Activated CD8-positive, alpha-beta memory T cell treated with anti-CD3 and anti-CD28 coated beads for 4 hours (primary cell): Measurements from ENCODE around the gene LEUTX.
"Not testable (repeated sequence)": the region's sequence is repeated elsewhere in the genome, so short reads cannot be mapped to it uniquely, and the experiment has no call there.

ENCODE experiments used
- DNase-seq, 2 donors: peaks; one replicate each; pipeline ENCODE4 v3.0.0-alpha.2; 2020; ENCODE audit warnings: low read depth in 2 of 2

Gene LEUTX

GRCh38 chr19:39780894-39781293 is 2.2 kb downstream of the LEUTX start:
- no peak for DNase-seq

- no peak for DNase-seq
Measured at GRCh38 chr19:39788244-39788643, 9.6 kb downstream of the LEUTX start.

DNA sequence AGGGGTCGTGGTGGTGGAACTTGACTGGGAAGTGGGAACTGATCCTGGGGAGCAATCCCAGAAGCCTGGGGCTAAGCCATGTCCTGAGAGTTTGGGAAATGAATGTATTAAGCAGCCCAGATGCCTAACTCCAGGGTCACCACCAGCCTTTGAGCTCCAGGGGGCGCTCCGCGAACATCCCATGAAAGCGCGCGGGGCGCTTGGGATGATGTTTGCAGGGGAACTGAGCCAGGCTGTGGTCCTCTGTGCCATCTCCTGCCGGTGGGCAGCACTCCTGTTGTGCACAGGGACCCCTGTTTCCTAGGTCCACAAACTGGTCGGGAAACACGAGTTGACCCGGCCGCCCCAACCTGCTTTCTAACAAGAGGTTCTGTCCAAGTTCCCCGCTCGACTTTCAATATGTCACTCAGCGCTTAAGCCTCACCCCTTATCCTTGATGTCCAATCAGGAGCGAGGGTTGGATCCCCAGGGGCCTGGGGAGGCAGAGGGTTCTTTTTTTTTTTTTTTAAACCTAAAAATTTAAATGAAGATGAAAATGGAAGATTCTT is 14.4 kb downstream of the LEUTX start:
- DNase-seq: peak; percentile 43 to 44

DNA sequence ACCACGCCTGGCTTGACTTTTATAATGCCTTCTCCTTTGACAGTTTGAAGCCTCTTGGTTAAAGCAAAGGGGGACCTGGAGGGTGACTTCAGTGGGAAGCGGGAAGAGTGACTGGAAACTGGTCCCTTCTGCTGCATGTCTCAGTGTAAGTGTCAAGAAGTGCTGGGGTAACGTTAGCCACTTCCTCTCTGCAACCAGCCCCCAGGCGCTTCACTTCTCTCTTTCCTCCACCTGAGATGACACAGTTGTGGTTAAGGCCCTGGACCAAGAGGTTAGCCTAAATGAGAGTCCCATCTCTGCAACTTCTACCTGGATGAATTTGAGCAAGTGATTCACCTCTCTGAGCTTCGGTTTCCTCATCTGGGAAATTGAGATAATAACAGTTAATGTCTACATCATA is 16.3 kb downstream of the LEUTX start:
- no peak for DNase-seq

DNA sequence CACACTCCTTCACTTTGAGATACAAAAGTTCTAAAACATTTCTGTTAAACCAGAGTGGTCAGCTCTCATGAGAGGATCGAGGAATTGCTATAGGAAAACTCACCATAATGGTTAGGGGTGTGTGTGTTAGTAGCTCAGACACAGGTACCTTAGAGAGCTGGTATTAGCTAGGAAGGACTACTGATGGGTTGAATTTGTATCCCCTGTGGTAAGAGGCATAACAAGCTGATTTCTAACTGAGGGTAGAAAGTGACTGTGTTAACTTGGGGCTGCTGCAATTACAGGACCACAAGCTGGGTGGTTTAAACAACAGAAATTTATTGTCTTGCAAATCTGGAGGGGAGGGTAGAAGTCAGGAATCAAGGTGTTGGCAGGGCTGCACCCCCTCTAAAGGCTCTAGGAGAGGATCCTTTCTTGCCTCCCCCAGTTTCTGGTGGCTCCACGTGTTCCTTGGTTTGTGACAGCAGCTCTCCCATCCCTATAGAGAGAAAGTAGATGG is 17.4 kb downstream of the LEUTX start:
- no peak for DNase-seq

DNA sequence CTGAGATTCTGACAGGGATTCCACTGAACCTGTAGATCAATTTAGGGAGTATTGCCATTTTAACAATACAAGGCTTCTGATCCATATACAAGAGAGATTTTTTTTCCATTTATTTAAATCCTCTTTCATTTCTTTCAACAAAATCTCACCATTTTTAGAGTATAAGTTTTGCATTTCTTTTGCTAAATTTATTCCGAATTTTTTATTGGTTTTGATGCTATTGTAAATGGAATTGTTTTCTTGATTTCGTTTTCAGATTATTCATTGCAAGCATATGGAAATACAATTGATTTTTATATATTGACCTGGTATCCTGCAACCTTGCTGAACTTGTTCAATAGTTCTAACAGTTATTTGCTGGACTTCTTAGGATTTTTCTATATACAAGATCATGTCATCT is 18.4 kb downstream of the LEUTX start:
- no peak for DNase-seq

- DNase-seq: no peak
Measured at GRCh38 chr19:39802958-39803357, 24.3 kb downstream of the LEUTX start.

DNA sequence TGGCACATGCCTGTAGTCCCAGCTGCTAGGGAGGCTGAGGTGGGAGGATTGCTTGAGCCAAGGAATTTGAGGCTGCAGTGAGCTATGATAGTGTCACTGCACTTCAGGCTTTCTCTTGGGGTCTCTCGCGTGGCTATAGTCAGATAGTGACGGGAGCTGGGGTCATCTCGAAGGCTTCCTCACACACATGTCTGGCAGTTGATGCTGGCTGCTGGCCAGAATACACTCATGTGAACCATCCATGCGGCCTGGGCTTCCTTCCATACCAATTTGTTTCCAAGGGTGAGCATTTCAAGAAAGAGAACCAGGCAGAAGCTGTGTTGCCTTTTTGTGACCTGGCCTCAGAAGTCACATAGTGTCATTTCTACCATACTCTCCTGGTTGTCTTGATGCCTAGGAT is 26.4 kb downstream of the LEUTX start:
- no peak for DNase-seq

DNA sequence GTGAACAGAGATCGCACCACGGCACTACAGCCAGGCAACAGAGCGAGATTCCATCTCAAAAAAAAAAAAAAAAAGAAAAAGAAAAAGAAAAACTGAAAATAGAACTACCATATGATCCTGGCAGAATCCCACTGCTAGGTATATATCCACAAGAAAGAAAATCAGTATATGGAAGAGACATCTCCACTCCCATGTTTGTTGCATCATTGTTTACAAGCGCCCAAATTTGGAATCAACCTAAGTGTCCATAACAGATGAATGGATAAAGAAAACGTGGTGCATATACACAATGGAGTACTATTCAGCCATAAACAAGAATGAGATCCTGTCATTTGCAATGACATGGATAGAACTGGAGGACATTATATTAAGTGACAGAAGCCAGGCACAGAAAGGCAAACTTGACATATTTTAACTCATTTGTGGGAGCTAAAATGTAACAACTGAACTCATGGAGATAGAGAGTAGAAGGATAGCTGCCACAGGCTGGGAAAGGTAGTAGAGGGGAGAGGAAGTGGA is 29.3 kb downstream of the LEUTX start:
- no peak for DNase-seq

GRCh38 chr19:39808688-39809087 is 30.0 kb downstream of the LEUTX start:
- not testable (repeated sequence) for DNase-seq

GRCh38 chr19:39809368-39809767 is 30.7 kb downstream of the LEUTX start:
- DNase-seq: no peak

DNA sequence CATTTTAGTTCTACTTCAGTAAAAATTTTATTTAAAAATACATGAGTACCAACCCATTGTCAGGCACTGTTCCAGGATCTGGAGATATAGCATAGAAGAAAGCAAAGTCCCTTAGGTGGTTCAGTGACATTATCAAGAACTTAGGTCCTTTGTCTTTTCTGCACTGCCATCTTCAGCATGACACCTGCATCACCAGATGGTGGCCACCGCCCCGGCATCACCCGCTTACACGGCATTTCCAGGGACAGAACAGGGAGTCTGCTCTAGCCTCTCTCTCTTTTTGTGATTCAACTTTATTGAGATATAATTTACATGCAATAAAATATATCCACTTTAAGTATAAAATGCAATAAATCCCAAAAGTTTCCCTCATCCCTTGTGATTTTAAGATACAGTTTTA is 31.8 kb downstream of the LEUTX start:
- no peak for DNase-seq

DNA sequence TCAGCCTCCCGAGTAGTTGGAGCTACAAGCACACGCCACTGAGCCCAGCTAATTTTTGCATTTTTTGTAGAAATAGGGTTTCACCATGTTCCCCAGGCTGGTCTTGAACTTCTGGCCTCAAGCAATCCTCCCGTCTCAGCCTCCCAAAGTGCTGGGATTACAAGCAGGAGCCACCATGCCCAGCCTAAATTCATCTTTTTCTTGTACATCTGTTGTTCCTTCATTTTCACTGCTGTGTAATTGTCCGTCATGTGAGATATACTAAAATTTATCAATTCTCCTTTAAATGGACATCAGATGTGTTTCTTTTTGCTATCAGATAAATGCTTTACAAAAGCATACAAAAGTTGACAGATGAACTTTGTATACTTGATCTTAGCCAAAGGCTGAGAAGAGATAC is 32.4 kb downstream of the LEUTX start:
- DNase-seq: no peak

GRCh38 chr19:39813264-39813993 is 34.8 kb downstream of the LEUTX start:
- DNase-seq: no peak

DNA sequence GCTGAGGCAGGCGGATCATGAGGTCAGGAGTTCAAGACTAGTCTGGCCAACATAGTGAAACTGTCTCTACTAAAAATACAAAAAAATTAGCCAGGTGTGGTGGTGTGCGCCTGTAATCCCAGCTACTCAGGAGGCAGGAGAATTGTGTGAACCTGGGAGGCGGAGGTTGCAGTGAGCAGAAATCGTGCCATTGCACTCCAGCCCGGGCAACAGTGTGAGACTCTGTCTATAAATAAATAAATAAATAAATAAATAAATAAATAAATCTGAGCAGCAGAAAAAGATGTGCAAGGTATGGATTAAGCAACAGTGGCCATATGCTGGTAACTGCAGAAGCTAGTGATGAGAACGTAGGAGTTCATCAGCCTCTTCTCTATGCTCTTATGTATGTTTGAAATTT is 35.5 kb downstream of the LEUTX start:
- not testable (repeated sequence) for DNase-seq

DNA sequence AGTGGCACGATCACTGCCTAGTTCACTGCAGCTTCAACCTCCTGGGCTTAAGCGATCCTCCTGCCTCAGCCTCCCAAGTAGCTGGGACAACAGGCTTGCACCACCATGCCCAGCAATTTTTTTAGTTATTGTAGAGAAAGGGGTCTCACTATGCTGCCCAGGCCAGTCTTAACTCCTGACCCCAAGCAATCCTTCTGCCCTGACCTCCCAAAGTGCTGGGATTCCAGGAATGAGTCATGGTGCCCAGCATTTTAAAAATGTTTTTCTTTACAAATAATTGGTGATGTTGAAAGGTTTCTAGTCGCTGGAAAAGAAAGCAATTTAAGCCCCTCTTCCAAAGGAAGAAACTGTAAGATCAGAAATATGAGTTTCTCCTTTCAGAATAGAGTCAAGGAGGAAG is 35.9 kb downstream of the LEUTX start:
- no peak for DNase-seq

GRCh38 chr19:39816287-39817048 is 37.8 kb downstream of the LEUTX start:
- DNase-seq: no peak

DNA sequence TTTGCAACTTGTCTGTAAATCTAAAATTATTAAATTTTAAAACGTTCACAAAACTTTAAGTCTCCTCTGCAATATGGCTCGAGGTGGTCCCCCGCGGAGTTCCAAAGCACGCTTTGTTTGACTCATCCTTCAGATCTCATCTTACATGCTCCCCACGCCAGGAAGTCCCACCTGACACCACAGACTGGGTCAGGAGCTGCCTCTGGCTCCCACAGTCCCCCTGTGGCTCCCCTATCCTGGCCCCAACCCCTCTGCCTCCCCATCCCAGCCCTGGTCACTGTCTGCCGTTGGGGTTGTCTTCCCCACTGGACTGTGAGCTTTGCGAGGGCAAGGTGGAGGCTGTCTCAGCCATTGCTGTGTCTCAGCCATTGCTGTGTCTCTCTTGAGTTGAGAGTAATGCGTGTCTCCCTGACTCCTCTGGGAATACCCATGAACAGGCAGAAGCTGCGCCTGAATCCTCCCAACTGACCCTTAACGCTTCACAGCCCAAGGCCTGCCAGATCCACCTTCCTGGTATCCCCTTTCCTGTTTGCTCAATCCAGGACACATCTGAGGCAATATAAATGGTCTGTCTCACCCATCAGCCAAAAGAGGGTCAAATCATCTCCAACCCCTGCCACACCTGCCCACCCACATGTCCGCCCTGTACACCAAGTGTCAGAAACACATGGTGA is 39.4 kb downstream of the LEUTX start:
- DNase-seq: no peak

DNA sequence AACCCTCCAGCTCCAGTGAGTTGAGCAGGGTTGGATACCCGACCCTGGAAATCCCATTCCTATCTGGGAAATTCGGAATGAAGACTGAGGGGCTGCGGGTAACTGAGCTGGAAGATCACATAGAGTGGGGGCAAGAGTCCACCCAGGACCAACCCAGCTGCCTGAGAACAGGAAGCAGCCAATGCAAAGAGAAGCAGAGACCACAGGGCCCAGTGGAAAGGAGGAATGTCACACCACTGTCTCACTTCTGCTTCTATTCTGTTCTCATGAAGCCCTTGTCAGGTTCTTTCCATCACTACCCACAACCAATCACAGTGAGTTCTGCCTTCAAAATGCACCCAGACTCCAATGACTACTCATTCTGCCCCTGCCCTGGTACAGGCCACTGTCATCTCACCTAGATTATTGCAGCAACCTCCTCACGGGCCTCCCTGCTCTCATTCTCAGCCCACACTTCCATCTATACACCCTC is 40.0 kb downstream of the LEUTX start:
- DNase-seq: no peak

GRCh38 chr19:39819786-39820185 is 41.1 kb downstream of the LEUTX start:
- DNase-seq: no peak

GRCh38 chr19:39820696-39821095 is 42.0 kb downstream of the LEUTX start:
- DNase-seq: no peak

DNA sequence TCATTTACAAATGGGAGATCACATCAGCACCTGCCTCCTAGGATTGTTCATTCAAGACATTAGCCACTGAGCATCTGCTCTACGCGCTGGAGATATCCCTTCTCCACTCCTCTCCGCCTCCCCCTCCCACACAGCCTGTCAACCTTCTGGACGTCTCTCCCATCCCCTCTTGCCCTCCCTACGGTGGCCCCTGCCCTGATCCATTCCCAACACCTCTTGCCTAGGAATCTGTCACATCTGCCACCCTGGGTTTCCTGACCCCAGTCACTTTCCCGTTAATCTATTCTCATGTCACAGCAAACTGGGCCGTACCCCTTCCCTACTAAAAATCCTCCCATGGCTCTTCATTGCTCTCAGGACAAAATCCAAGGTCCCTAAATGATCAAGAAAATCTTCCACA is 45.0 kb downstream of the LEUTX start:
- DNase-seq: no peak
